ENCODE results near the gene NALCN.

DNA sequence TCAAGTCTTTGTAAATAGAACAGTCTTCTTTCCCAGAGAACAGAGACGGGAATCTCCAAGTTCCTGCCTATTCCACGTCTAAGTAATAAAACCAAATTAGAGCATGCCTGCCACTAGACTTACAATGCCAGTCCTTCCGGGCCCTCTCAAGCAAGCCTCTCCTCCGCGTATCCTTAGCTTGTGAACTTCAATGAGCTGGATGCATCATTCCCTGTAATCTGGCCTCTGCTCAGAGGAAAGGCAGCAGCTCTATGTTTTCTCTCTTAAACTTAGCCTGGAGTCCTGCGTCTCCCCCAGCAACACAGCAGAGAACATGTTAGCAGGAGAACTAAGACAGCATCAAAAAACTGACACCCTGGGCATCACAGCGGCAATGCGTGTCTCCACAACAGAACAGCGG lies 8.2 kb downstream of the NALCN start:
- TF ChIP-seq POLR2A (IDR thresholded peaks at IDR 0.05) (no peak), POLR2AphosphoS5 (IDR thresholded peaks at IDR 0.05) (no peak)
- TF ChIP-seq, protein P1, sequence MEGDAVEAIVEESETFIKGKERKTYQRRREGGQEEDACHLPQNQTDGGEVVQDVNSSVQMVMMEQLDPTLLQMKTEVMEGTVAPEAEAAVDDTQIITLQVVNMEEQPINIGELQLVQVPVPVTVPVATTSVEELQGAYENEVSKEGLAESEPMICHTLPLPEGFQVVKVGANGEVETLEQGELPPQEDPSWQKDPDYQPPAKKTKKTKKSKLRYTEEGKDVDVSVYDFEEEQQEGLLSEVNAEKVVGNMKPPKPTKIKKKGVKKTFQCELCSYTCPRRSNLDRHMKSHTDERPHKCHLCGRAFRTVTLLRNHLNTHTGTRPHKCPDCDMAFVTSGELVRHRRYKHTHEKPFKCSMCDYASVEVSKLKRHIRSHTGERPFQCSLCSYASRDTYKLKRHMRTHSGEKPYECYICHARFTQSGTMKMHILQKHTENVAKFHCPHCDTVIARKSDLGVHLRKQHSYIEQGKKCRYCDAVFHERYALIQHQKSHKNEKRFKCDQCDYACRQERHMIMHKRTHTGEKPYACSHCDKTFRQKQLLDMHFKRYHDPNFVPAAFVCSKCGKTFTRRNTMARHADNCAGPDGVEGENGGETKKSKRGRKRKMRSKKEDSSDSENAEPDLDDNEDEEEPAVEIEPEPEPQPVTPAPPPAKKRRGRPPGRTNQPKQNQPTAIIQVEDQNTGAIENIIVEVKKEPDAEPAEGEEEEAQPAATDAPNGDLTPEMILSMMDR (IDR thresholded peaks at IDR 0.05): no peak
